ENCODE data around the gene VWC2. TPM values are rescaled to one million over a fixed set of nuclear protein-coding genes. Genes with fewer than 3 reads are reported as not detected.

The VWC2 gene
- total RNA-seq, 1 donor from 2014 or later: 1.2 TPM

DNA sequence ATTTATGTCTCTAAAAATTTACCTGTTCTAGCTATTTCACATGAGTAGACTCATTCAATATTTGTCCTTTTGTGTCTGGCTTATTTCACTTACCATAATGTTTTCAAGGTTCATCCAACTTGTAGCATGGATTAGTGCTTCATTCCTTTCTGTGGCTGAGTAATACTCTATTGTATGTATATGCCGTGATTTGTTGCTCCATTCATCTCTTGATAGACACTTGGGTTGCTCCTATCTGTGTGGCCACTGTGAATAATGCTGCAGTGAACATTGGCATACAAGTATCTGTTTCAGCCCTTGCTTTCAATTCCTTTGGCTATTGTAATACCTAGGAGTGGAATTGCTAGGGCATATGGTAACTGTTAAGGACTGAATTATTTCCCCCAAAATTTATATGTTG, 86.9 kb downstream of the VWC2 start:
- TF ChIP-seq, protein P1, sequence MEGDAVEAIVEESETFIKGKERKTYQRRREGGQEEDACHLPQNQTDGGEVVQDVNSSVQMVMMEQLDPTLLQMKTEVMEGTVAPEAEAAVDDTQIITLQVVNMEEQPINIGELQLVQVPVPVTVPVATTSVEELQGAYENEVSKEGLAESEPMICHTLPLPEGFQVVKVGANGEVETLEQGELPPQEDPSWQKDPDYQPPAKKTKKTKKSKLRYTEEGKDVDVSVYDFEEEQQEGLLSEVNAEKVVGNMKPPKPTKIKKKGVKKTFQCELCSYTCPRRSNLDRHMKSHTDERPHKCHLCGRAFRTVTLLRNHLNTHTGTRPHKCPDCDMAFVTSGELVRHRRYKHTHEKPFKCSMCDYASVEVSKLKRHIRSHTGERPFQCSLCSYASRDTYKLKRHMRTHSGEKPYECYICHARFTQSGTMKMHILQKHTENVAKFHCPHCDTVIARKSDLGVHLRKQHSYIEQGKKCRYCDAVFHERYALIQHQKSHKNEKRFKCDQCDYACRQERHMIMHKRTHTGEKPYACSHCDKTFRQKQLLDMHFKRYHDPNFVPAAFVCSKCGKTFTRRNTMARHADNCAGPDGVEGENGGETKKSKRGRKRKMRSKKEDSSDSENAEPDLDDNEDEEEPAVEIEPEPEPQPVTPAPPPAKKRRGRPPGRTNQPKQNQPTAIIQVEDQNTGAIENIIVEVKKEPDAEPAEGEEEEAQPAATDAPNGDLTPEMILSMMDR (IDR thresholded peaks at IDR 0.05; ENCODE audit: partially characterized antibody, unreplicated experiment): no peak
- Mint-ChIP-seq H3K27ac (ENCODE audit: unreplicated experiment) (no peak overlapping the region), H3K27me3 (ENCODE audit: unreplicated experiment) (no peaks in the 10 kb centered on the region), H3K36me3 (ENCODE audit: unreplicated experiment) (peaks cover 5% of the 10 kb centered on the region), H3K9me3 (ENCODE audit: unreplicated experiment) (peaks cover 8% of the 10 kb centered on the region), H3K4me3 (ENCODE audit: unreplicated experiment) (no peak overlapping the region), H3K4me1 (ENCODE audit: low read depth, unreplicated experiment) (peaks cover 9% of the 10 kb centered on the region)
- no peak for DNase-seq

DNA sequence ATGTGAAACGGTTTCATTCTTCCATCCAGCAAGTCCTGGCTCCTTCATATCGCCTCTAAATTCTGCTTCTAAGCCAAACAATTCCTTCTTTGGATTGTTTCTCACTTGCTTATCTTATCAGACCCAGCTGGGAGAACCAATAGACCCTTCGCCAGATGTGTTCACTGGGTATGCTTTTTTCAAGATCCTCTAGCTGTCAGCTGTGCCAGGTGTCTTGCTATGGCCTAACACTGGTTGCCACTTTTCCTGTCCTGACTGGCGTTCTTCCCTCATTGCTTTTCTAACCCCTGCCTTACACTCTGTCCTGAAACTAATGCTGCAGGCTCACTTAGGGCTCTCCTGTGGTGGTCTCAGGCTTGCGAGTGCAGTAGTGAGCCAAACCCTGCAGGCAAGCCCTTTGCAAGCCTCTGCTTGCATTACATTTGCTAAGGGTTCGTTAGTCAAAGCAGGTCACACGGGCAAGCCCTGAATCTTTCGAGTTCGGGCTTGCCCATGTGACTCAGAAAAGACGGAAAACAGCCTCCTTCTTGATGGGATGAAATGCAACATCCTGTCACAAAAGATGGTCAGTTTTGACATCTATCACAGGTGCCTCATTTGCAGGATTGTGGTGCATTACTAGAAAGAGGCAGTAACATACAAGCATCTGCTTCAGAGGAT, 92.8 kb downstream of the VWC2 start:
- Mint-ChIP-seq H3K36me3 (ENCODE audit: unreplicated experiment) (no peaks in the 10 kb centered on the region), H3K27me3 (ENCODE audit: unreplicated experiment) (peaks cover 2% of the 10 kb centered on the region), H3K4me3 (ENCODE audit: unreplicated experiment) (peak overlapping the region; percentile 67), H3K9me3 (ENCODE audit: unreplicated experiment) (peaks cover 2% of the 10 kb centered on the region), H3K27ac (ENCODE audit: unreplicated experiment) (peak overlapping the region; percentile 85), H3K4me1 (ENCODE audit: low read depth, unreplicated experiment) (peaks cover 23% of the 10 kb centered on the region)
- DNase-seq: no peak
- TF ChIP-seq, protein P1 (IDR thresholded peaks at IDR 0.05; ENCODE audit: partially characterized antibody, unreplicated experiment): no peak

DNA sequence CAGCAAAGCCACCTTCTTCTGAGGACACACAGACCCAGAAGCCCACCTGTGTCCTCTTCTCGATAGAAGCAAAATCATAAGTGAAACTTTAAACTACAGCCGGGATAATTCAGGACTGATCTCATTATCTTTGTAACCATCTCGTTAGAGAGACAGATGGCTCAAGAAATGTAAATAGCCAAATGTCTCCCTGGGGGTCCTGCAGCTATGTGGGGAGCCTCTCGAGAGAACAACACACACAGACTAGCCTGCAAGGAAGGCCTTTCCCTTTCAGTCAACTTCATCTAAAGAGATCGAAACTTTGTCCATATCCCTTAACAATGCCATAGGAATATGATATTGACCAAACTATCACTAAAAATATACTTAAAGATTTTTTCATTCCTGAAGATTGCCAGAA, 93.5 kb downstream of the VWC2 start:
- H3K27ac Mint-ChIP-seq (ENCODE audit: unreplicated experiment): peak overlapping the region; percentile 85
- H3K36me3 Mint-ChIP-seq (ENCODE audit: unreplicated experiment): no peaks in the 10 kb centered on the region
- TF ChIP-seq, protein P1 (IDR thresholded peaks at IDR 0.05; ENCODE audit: partially characterized antibody, unreplicated experiment): no peak
- peaks cover 2% of the 10 kb centered on the region for H3K9me3 Mint-ChIP-seq (ENCODE audit: unreplicated experiment)
- H3K4me3 Mint-ChIP-seq (ENCODE audit: unreplicated experiment): peak overlapping the region; percentile 67
- H3K27me3 Mint-ChIP-seq (ENCODE audit: unreplicated experiment): peaks cover 2% of the 10 kb centered on the region
- H3K4me1 Mint-ChIP-seq (ENCODE audit: low read depth, unreplicated experiment): peaks cover 23% of the 10 kb centered on the region
- DNase-seq: no peak

DNA sequence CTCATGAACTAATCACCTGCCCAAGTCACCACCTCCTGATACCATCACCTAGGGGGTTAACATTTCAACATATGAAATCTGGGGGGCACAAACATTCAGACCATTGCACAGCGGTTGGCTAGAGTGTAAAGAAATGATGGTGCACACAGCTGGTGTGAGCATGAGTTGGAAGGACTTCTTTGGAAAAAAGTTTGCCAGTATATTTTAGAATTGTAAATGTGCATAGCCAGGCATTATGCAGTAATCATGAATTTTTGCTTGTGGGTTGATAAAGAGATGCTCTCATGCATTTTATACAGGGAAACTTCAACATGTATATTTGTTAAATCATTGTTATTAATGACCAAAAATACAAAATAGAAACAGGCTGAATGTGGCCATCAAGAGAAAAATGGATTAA, 100.0 kb downstream of the VWC2 start:
- H3K36me3 Mint-ChIP-seq (ENCODE audit: unreplicated experiment): no peaks in the 10 kb centered on the region
- no peak for DNase-seq
- H3K27ac Mint-ChIP-seq (ENCODE audit: unreplicated experiment): no peak overlapping the region
- no peak overlapping the region for H3K4me3 Mint-ChIP-seq (ENCODE audit: unreplicated experiment)
- H3K27me3 Mint-ChIP-seq (ENCODE audit: unreplicated experiment): no peaks in the 10 kb centered on the region
- H3K9me3 Mint-ChIP-seq (ENCODE audit: unreplicated experiment): no peaks in the 10 kb centered on the region
- H3K4me1 Mint-ChIP-seq (ENCODE audit: low read depth, unreplicated experiment): peaks cover 1% of the 10 kb centered on the region
- TF ChIP-seq, protein P1 (IDR thresholded peaks at IDR 0.05; ENCODE audit: partially characterized antibody, unreplicated experiment): no peak

DNA sequence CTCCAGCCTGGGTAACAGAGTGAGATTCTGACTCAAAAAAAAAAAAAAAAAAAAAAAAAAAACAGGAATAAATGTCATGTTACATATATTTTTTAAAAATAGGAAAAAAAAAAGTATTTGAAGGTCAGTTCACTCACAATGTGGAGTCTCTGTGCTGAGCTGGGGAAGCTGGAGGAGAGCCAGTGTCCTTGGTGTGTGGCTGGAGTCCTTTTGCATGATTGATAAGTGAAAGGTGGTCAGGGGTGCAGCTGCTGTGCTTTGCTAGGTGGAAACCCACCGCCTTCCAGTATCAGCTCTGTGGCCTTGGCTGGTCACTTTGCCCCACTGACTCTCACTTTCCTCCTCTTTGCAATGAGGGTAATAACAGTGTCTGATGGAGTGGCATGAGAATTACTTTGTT, 101.9 kb downstream of the VWC2 start:
- H3K27me3 Mint-ChIP-seq (ENCODE audit: unreplicated experiment): no peaks in the 10 kb centered on the region
- H3K9me3 Mint-ChIP-seq (ENCODE audit: unreplicated experiment): no peaks in the 10 kb centered on the region
- no peak for DNase-seq
- TF ChIP-seq, protein P1 (IDR thresholded peaks at IDR 0.05; ENCODE audit: partially characterized antibody, unreplicated experiment): no peak
- no peak overlapping the region for H3K27ac Mint-ChIP-seq (ENCODE audit: unreplicated experiment)
- no peaks in the 10 kb centered on the region for H3K36me3 Mint-ChIP-seq (ENCODE audit: unreplicated experiment)
- H3K4me3 Mint-ChIP-seq (ENCODE audit: unreplicated experiment): no peak overlapping the region
- H3K4me1 Mint-ChIP-seq (ENCODE audit: low read depth, unreplicated experiment): peaks cover 1% of the 10 kb centered on the region

Measured in glutamatergic neuron (in vitro differentiated cells).